ENCODE results near the gene RABEP2.
"Not testable (repeated sequence)": the region's sequence is repeated elsewhere in the genome, so short reads cannot be mapped to it uniquely, and the experiment has no call there.

The RABEP2 gene

DNA sequence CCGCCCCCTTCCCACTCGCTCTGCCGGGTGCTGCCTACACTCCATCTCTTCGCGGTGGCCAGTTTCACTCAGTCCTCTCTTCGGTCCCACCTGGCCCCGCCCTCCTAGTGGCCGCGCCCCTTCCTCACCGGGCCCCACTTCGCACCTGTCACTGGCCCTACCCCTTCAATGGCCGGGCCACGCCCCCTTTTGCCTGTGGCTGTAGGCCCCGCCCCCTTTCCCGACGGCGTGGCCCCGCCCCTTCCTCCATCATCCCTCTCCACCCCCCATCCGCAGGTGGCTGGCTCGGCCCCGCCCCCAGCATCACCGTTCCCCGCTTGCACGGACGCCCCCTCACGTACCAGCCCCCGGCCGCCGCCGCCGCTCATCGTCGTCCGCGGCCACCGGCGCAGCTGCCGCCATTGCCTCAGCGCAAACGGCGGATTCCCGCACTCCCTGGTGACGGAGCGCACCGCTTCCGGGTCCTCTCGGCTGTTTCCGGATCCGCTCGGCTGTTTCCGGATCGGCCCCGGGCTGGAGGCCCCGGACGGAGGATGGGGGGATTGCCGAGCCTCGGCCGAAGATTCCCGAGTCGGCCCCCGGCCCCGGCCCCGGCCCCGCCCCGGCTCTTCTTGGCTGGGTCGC, at the start of gene RABEP2:
RABEP2 (minus strand) TSS at position 477 of the 624 bp plus-strand sequence; CDS start at position 402, 75 bp downstream.
- peak; percentile 97 for DNase-seq (ENCODE audit: low read depth)
- peaks cover 8% of the 10 kb centered on the region for H3K4me1 ChIP-seq (ENCODE audit: control insufficient read depth, insufficient read depth, low read length)
- H3K9me3 ChIP-seq (ENCODE audit: control insufficient read depth, low read length) = no peaks in the 10 kb centered on the region
- no peaks in the 10 kb centered on the region for H3K27me3 ChIP-seq (replicated peaks; ENCODE audit: control insufficient read depth, insufficient read depth, low read length)
- no peaks in the 10 kb centered on the region for H3K36me3 ChIP-seq (ENCODE audit: control insufficient read depth, insufficient read depth, low read length, severe bottlenecking)
- H3K9ac ChIP-seq (ENCODE audit: low read length) = peak within 1 kb of the TSS; percentile 95
- peak within 1 kb of the TSS; percentile 79 for H3K4me3 ChIP-seq (ENCODE audit: low read length)

DNA sequence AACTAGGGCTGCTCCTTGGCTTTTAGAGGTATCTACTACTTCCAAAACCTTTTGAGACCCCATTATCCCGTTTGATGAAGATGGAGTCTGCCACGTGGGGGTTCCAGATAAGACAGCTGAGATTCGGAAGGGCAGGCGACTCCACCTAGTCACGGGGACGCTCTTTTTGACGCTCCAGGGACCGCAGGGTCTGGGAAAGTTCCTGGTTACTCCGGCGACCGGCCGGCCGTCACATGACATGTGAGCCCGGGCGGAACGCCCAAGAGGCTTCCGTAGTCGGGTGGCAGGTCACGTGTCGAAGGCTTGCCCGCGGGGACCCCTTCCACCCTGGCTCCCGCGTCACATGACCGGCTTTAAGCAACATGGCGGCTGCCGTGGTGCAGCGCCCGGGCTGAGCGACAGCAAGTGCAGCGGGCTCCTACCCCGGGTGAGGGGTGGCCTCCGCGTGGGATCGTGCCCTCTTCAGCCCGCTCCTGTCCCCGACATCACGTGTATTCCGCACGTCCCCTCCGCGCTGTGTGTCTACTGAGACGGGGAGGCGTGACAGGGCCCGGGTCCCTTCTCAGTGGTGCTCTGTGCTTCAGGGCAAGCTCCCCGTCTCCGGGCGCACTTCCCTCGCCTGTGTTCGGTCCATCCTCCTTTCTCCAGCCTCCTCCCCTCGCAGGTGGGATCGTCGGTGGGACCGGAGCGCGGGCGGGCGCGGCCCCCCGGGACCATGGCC, 49.6 kb upstream of the RABEP2 start, which contains the start of gene SPNS1:
SPNS1 (plus strand) TSS at position 342 of the 721 bp plus-strand sequence; CDS start at position 716, 374 bp downstream.
- H3K27me3 ChIP-seq (replicated peaks; ENCODE audit: control insufficient read depth, insufficient read depth, low read length) = no peaks in the 10 kb centered on the region
- no peaks in the 10 kb centered on the region for H3K9me3 ChIP-seq (ENCODE audit: control insufficient read depth, low read length)
- H3K4me1 ChIP-seq (ENCODE audit: control insufficient read depth, insufficient read depth, low read length) = peaks cover 11% of the 10 kb centered on the region
- peak within 1 kb of the TSS; percentile 99 for H3K4me3 ChIP-seq (ENCODE audit: low read length)
- H3K36me3 ChIP-seq (ENCODE audit: control insufficient read depth, insufficient read depth, low read length, severe bottlenecking) = peaks cover 11% of the 10 kb centered on the region
- H3K9ac ChIP-seq (ENCODE audit: low read length) = peak within 1 kb of the TSS; percentile 97
- DNase-seq (ENCODE audit: low read depth) = peak; percentile 99

DNA sequence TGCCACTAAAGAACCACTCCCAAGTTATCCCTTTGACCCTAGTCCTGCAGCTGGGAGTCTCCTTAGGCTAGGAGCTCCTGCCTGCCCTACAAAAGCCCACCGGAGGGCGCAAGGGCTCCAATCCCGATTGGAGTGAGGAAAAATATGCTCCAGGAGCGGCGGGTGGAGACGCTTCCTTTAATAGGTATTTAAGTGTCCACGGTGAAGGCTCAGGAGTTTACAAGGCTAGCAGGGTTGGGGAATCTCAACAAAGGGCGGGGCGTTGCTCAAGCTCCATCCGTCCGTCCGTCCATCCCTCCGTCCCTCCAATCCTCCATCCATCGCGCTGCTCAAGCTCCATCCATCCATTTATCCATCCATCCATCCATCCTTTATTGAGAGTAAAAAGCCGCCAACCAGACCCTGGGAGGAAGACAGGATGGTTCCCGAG, 49.0 kb upstream of the RABEP2 start:
- peak; percentile 85 for DNase-seq (ENCODE audit: low read depth)
- no peaks in the 10 kb centered on the region for H3K27me3 ChIP-seq (replicated peaks; ENCODE audit: control insufficient read depth, insufficient read depth, low read length)
- peak overlapping the region; percentile 97 for H3K9ac ChIP-seq (ENCODE audit: low read length)
- peaks cover 7% of the 10 kb centered on the region for H3K36me3 ChIP-seq (ENCODE audit: control insufficient read depth, insufficient read depth, low read length, severe bottlenecking)
- peak overlapping the region; percentile 99 for H3K4me3 ChIP-seq (ENCODE audit: low read length)
- H3K9me3 ChIP-seq (ENCODE audit: control insufficient read depth, low read length) = no peaks in the 10 kb centered on the region
- peaks cover 11% of the 10 kb centered on the region for H3K4me1 ChIP-seq (ENCODE audit: control insufficient read depth, insufficient read depth, low read length)

DNA sequence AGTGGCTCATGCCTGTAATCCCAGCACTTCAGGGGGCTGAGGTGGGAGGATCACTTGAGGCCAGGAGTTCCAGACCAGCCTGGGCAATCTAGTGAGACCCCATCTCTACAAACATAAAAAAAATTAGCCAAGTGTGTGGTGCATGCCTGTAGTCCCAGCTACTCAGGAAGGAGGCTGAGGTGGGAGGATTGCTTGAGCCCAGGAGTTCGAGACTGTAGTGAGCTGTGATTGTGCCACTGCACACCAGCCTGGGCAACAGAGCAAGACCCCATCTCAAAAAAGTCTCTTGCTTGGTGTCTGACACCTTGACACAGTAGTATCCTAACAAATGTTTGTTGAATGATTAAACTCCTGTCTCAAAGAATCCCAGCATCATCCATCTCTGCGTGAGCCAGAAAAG, 44.7 kb upstream of the RABEP2 start:
- H3K9ac ChIP-seq (ENCODE audit: low read length); DNase-seq (ENCODE audit: low read depth); H3K4me1 ChIP-seq (ENCODE audit: control insufficient read depth, insufficient read depth, low read length); H3K9me3 ChIP-seq (ENCODE audit: control insufficient read depth, low read length); H3K36me3 ChIP-seq (ENCODE audit: control insufficient read depth, insufficient read depth, low read length, severe bottlenecking); H3K27me3 ChIP-seq (replicated peaks; ENCODE audit: control insufficient read depth, insufficient read depth, low read length); H3K4me3 ChIP-seq (ENCODE audit: low read length): not testable (repeated sequence)

DNA sequence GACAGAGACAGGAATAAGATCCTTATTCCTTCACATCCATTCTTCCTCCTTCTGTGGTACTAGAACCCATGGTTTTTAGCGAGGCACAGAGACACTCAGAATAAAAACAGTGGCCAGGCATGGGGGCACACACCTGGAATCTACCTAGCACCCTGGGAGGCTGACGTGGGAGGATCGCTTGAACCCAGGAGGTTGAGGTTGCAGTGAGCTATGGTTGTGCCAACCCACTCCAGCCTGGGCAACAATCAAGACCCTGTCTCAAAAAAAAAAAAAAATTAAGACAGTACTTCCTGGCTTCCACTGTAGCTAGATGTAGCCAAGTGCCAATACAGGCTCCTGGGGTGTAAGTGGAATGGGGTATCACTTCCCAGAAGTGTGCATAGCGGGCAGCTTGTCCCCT, 42.1 kb upstream of the RABEP2 start:
- Histone ChIP-seq H3K9me3 (ENCODE audit: control insufficient read depth, low read length) (no peaks in the 10 kb centered on the region), H3K9ac (ENCODE audit: low read length) (no peak overlapping the region), H3K4me1 (ENCODE audit: control insufficient read depth, insufficient read depth, low read length) (no peaks in the 10 kb centered on the region), H3K36me3 (ENCODE audit: control insufficient read depth, insufficient read depth, low read length, severe bottlenecking) (peaks cover 29% of the 10 kb centered on the region), H3K27me3 (replicated peaks; ENCODE audit: control insufficient read depth, insufficient read depth, low read length) (no peaks in the 10 kb centered on the region), H3K4me3 (ENCODE audit: low read length) (no peak overlapping the region)
- DNase-seq (ENCODE audit: low read depth) = no peak

GRCh38 chr16:28964496-28964895, 39.5 kb upstream of the RABEP2 start:
- Histone ChIP-seq H3K27me3 (replicated peaks; ENCODE audit: control insufficient read depth, insufficient read depth, low read length) (no peaks in the 10 kb centered on the region), H3K9ac (ENCODE audit: low read length) (no peak overlapping the region), H3K36me3 (ENCODE audit: control insufficient read depth, insufficient read depth, low read length, severe bottlenecking) (peaks cover 44% of the 10 kb centered on the region)

DNA sequence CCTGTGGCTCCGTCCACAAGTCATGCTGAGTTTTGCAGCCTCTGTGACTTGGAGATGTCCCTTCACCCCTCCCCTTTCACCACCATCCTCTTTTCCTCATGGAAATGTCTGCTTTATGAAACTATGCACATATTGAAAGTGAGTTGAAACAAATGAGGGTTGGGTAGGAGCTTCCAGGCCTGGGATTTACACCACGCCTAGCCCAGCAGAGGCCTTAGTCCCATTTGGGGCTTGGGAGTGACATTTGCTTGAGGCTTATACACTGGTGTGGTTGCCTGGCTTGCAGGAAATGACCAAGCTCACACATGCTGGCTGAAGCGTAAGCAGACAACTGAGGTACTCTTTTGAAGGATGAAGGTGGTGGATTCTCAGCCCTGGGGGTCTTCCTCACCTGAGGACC, 39.0 kb upstream of the RABEP2 start:
- Histone ChIP-seq H3K27me3 (replicated peaks; ENCODE audit: control insufficient read depth, insufficient read depth, low read length) (no peaks in the 10 kb centered on the region), H3K36me3 (ENCODE audit: control insufficient read depth, insufficient read depth, low read length, severe bottlenecking) (peaks cover 49% of the 10 kb centered on the region), H3K9me3 (ENCODE audit: control insufficient read depth, low read length) (no peaks in the 10 kb centered on the region), H3K4me3 (ENCODE audit: low read length) (no peak overlapping the region), H3K9ac (ENCODE audit: low read length) (no peak overlapping the region), H3K4me1 (ENCODE audit: control insufficient read depth, insufficient read depth, low read length) (no peaks in the 10 kb centered on the region)
- no peak for DNase-seq (ENCODE audit: low read depth)

More at GRCh38 chr16:28964496-28964895, 39.5 kb upstream of the RABEP2 start:
- Histone ChIP-seq H3K4me3 (ENCODE audit: low read length) (no peak overlapping the region), H3K4me1 (ENCODE audit: control insufficient read depth, insufficient read depth, low read length) (no peaks in the 10 kb centered on the region), H3K9me3 (ENCODE audit: control insufficient read depth, low read length) (no peaks in the 10 kb centered on the region)
- no peak for DNase-seq (ENCODE audit: low read depth)

DNA sequence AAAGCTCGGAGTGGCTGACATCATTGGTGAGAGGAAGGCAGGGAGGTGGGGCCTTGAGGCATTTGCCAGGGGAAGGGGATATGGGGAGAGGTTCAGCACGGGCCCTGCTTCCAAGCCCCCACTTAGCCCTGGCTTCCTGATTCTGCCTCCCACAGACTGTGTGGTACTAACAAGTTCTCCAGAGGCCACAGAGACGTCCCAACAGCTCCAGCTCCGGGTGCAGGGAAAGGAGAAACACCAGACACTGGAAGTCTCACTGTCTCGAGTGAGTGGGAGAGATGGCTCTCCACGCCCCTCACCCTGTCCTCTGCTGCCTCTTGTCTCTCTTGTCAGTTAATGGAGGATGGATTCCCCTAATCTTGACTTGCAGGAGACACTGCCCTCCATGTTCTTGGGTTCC, 33.8 kb upstream of the RABEP2 start:
- no peak overlapping the region for H3K4me3 ChIP-seq (ENCODE audit: low read length)
- DNase-seq (ENCODE audit: low read depth) = no peak
- no peaks in the 10 kb centered on the region for H3K4me1 ChIP-seq (ENCODE audit: control insufficient read depth, insufficient read depth, low read length)
- peaks cover 65% of the 10 kb centered on the region for H3K36me3 ChIP-seq (ENCODE audit: control insufficient read depth, insufficient read depth, low read length, severe bottlenecking)
- H3K9me3 ChIP-seq (ENCODE audit: control insufficient read depth, low read length) = no peaks in the 10 kb centered on the region
- no peak overlapping the region for H3K9ac ChIP-seq (ENCODE audit: low read length)
- H3K27me3 ChIP-seq (replicated peaks; ENCODE audit: control insufficient read depth, insufficient read depth, low read length) = no peaks in the 10 kb centered on the region

- Histone ChIP-seq H3K9me3 (ENCODE audit: control insufficient read depth, low read length) (no peaks in the 10 kb centered on the region), H3K4me3 (ENCODE audit: low read length) (no peak overlapping the region), H3K9ac (ENCODE audit: low read length) (no peak overlapping the region), H3K27me3 (replicated peaks; ENCODE audit: control insufficient read depth, insufficient read depth, low read length) (no peaks in the 10 kb centered on the region), H3K4me1 (ENCODE audit: control insufficient read depth, insufficient read depth, low read length) (no peaks in the 10 kb centered on the region), H3K36me3 (ENCODE audit: control insufficient read depth, insufficient read depth, low read length, severe bottlenecking) (peaks cover 59% of the 10 kb centered on the region)
- DNase-seq (ENCODE audit: low read depth) = no peak
Measured at GRCh38 chr16:28958216-28958615, 33.2 kb upstream of the RABEP2 start.

GRCh38 chr16:28951410-28951943, 26.4 kb upstream of the RABEP2 start:
- peaks cover 8% of the 10 kb centered on the region for H3K4me1 ChIP-seq (ENCODE audit: control insufficient read depth, insufficient read depth, low read length)
- no peaks in the 10 kb centered on the region for H3K27me3 ChIP-seq (replicated peaks; ENCODE audit: control insufficient read depth, insufficient read depth, low read length)
- H3K9ac ChIP-seq (ENCODE audit: low read length) = peak overlapping the region; percentile 89
- H3K9me3 ChIP-seq (ENCODE audit: control insufficient read depth, low read length) = no peaks in the 10 kb centered on the region
- H3K36me3 ChIP-seq (ENCODE audit: control insufficient read depth, insufficient read depth, low read length, severe bottlenecking) = peaks cover 26% of the 10 kb centered on the region
- no peak for DNase-seq (ENCODE audit: low read depth)
- peak overlapping the region; percentile 92 for H3K4me3 ChIP-seq (ENCODE audit: low read length)

DNA sequence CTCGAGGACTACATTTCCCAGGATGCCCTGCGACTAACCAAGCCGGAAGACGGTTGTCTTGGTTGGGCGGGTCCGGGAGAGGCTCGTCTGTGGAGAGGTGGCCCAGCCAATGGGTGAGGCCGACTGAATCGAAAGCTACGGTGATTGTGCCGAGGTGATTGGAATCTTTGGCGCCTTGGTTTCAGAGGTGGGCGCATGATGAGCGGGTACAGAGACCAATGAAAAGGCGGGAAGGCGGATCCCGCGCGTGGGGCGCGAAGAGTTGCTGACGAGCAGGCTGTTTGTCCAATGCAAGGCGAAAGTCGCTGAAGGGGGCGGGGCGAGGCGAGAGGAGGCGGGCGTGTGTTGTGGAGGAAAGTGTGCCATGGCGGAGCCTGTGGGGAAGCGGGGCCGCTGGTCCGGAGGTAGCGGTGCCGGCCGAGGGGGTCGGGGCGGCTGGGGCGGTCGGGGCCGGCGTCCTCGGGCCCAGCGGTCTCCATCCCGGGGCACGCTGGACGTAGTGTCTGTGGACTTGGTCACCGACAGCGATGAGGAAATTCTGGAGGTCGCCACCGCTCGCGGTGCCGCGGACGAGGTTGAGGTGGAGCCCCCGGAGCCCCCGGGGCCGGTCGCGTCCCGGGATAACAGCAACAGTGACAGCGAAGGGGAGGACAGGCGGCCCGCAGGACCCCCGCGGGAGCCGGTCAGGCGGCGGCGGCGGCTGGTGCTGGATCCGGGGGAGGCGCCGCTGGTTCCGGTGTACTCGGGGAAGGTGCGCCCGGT, 25.8 kb upstream of the RABEP2 start, which contains the start of gene NFATC2IP:
NFATC2IP (plus strand) TSS at position 290 of the 762 bp plus-strand sequence; CDS start at position 365, 75 bp downstream.
- Histone ChIP-seq H3K9ac (ENCODE audit: low read length) (peak within 1 kb of the TSS; percentile 89), H3K4me3 (ENCODE audit: low read length) (peak within 1 kb of the TSS; percentile 92), H3K27me3 (replicated peaks; ENCODE audit: control insufficient read depth, insufficient read depth, low read length) (no peaks in the 10 kb centered on the region), H3K9me3 (ENCODE audit: control insufficient read depth, low read length) (no peaks in the 10 kb centered on the region), H3K36me3 (ENCODE audit: control insufficient read depth, insufficient read depth, low read length, severe bottlenecking) (peaks cover 20% of the 10 kb centered on the region), H3K4me1 (ENCODE audit: control insufficient read depth, insufficient read depth, low read length) (peaks cover 9% of the 10 kb centered on the region)
- DNase-seq (ENCODE audit: low read depth) = peak; percentile 100

Measured in adipocyte (in vitro differentiated cells).